ENCODE measurements around the gene FAF1. TPM values are rescaled to one million over a fixed set of nuclear protein-coding genes. Genes with fewer than 3 reads are reported as not detected.

The FAF1 gene
- total RNA-seq, 1 experiment from 2014 or later, result 112 TPM

GRCh38 chr1:50591598-50591997 lies 368.5 kb downstream of the FAF1 start:
- no peaks in the 10 kb centered on the region for H3K79me2 ChIP-seq (ENCODE audit: low read length)
- no peaks in the 10 kb centered on the region for H3K9me2 ChIP-seq (replicated peaks; ENCODE audit: insufficient read depth, low read length)
- no peak overlapping the region for H2AFZ ChIP-seq (ENCODE audit: low read length)
- H3K4me2 ChIP-seq (ENCODE audit: low read depth, low read length, poor library complexity, severe bottlenecking), result no peak overlapping the region
- no peaks in the 10 kb centered on the region for H3K36me3 ChIP-seq (ENCODE audit: insufficient read depth, low read length)
- H3K27me3 ChIP-seq (ENCODE audit: low read length), result no peaks in the 10 kb centered on the region
- H3K9me3 ChIP-seq (ENCODE audit: low read length), result no peaks in the 10 kb centered on the region
- no peaks in the 10 kb centered on the region for H4K20me1 ChIP-seq (ENCODE audit: insufficient read depth, low read depth, low read length)
- H3K4me3 ChIP-seq (ENCODE audit: low read length), result no peak overlapping the region
- no peak overlapping the region for H3K27ac ChIP-seq (ENCODE audit: low read length)
- no peak overlapping the region for H3K9ac ChIP-seq (ENCODE audit: low read length)
- no peak for DNase-seq
- no peaks in the 10 kb centered on the region; the same call in 1 of the 2 replicates for H3K4me1 ChIP-seq (ENCODE audit: low read length)

GRCh38 chr1:50582346-50582745 lies 377.7 kb downstream of the FAF1 start:
- no peak overlapping the region for H2AFZ ChIP-seq (ENCODE audit: low read length)
- no peaks in the 10 kb centered on the region for H3K4me1 ChIP-seq (ENCODE audit: low read length)
- peaks cover 7% of the 10 kb centered on the region; the same call in 1 of the 2 replicates for H3K36me3 ChIP-seq (ENCODE audit: insufficient read depth, low read length)
- H3K9me2 ChIP-seq (replicated peaks; ENCODE audit: insufficient read depth, low read length), result 0 out of 2 replicates have a peak, but pooled peaks cover 5% of the 10 kb centered on the region
- H3K4me2 ChIP-seq (ENCODE audit: low read depth, low read length, poor library complexity, severe bottlenecking), result no peak overlapping the region
- no peaks in the 10 kb centered on the region for H3K9me3 ChIP-seq (ENCODE audit: low read length)
- no peak for DNase-seq
- no peak overlapping the region for H3K9ac ChIP-seq (ENCODE audit: low read length)
- 0 out of 2 replicates have a peak, but pooled peaks cover 6% of the 10 kb centered on the region for H3K79me2 ChIP-seq (ENCODE audit: low read length)
- no peak overlapping the region for H3K27ac ChIP-seq (ENCODE audit: low read length)
- H3K27me3 ChIP-seq (ENCODE audit: low read length), result no peaks in the 10 kb centered on the region
- no peak overlapping the region for H3K4me3 ChIP-seq (ENCODE audit: low read length)
- H4K20me1 ChIP-seq (ENCODE audit: insufficient read depth, low read depth, low read length), result no peaks in the 10 kb centered on the region

GRCh38 chr1:50570066-50570468 lies 390.0 kb downstream of the FAF1 start:
- Histone ChIP-seq H3K4me2 (ENCODE audit: low read depth, low read length, poor library complexity, severe bottlenecking) (no peak overlapping the region), H3K4me1 (ENCODE audit: low read length) (no peaks in the 10 kb centered on the region), H4K20me1 (ENCODE audit: insufficient read depth, low read depth, low read length) (no peaks in the 10 kb centered on the region), H3K4me3 (ENCODE audit: low read length) (no peak overlapping the region), H2AFZ (ENCODE audit: low read length) (no peak overlapping the region), H3K9me3 (ENCODE audit: low read length) (no peaks in the 10 kb centered on the region), H3K36me3 (ENCODE audit: insufficient read depth, low read length) (peaks cover 3% of the 10 kb centered on the region; the same call in 1 of the 2 replicates), H3K9me2 (replicated peaks; ENCODE audit: insufficient read depth, low read length) (no peaks in the 10 kb centered on the region), H3K27ac (ENCODE audit: low read length) (no peak overlapping the region), H3K9ac (ENCODE audit: low read length) (no peak overlapping the region), H3K79me2 (ENCODE audit: low read length) (no peaks in the 10 kb centered on the region), H3K27me3 (ENCODE audit: low read length) (no peaks in the 10 kb centered on the region)
- DNase-seq, result no peak

- no peaks in the 10 kb centered on the region for H3K9me2 ChIP-seq (replicated peaks; ENCODE audit: insufficient read depth, low read length)
- no peak overlapping the region for H2AFZ ChIP-seq (ENCODE audit: low read length)
- no peaks in the 10 kb centered on the region for H3K9me3 ChIP-seq (ENCODE audit: low read length)
- H3K4me3 ChIP-seq (ENCODE audit: low read length), result no peak overlapping the region
- H3K4me2 ChIP-seq (ENCODE audit: low read depth, low read length, poor library complexity, severe bottlenecking), result no peak overlapping the region
- H3K36me3 ChIP-seq (ENCODE audit: insufficient read depth, low read length), result peaks cover 5% of the 10 kb centered on the region; the same call in 1 of the 2 replicates
- no peaks in the 10 kb centered on the region for H3K27me3 ChIP-seq (ENCODE audit: low read length)
- H3K9ac ChIP-seq (ENCODE audit: low read length), result no peak overlapping the region
- H3K4me1 ChIP-seq (ENCODE audit: low read length), result no peaks in the 10 kb centered on the region
- DNase-seq, result no peak
- H3K79me2 ChIP-seq (ENCODE audit: low read length), result no peaks in the 10 kb centered on the region
- H4K20me1 ChIP-seq (ENCODE audit: insufficient read depth, low read depth, low read length), result no peaks in the 10 kb centered on the region
- no peak overlapping the region for H3K27ac ChIP-seq (ENCODE audit: low read length)
Observed at GRCh38 chr1:50568782-50569181, 391.3 kb downstream of the FAF1 start.

- H3K9me3 ChIP-seq (ENCODE audit: low read length), result no peaks in the 10 kb centered on the region
- no peak overlapping the region for H2AFZ ChIP-seq (ENCODE audit: low read length)
- H3K9ac ChIP-seq (ENCODE audit: low read length), result no peak overlapping the region
- no peak for DNase-seq
- no peak overlapping the region for H3K4me2 ChIP-seq (ENCODE audit: low read depth, low read length, poor library complexity, severe bottlenecking)
- H4K20me1 ChIP-seq (ENCODE audit: insufficient read depth, low read depth, low read length), result no peaks in the 10 kb centered on the region
- H3K4me1 ChIP-seq (ENCODE audit: low read length), result no peaks in the 10 kb centered on the region
- no peak overlapping the region for H3K27ac ChIP-seq (ENCODE audit: low read length)
- no peaks in the 10 kb centered on the region for H3K27me3 ChIP-seq (ENCODE audit: low read length)
- peaks cover 5% of the 10 kb centered on the region; the same call in 1 of the 2 replicates for H3K36me3 ChIP-seq (ENCODE audit: insufficient read depth, low read length)
- H3K9me2 ChIP-seq (replicated peaks; ENCODE audit: insufficient read depth, low read length), result no peaks in the 10 kb centered on the region
- no peaks in the 10 kb centered on the region for H3K79me2 ChIP-seq (ENCODE audit: low read length)
- no peak overlapping the region for H3K4me3 ChIP-seq (ENCODE audit: low read length)
Observed at GRCh38 chr1:50566405-50566804, 393.7 kb downstream of the FAF1 start.

- H3K4me3 ChIP-seq (ENCODE audit: low read length), result no peak overlapping the region
- H3K4me2 ChIP-seq (ENCODE audit: low read depth, low read length, poor library complexity, severe bottlenecking), result no peak overlapping the region
- no peak overlapping the region for H3K9ac ChIP-seq (ENCODE audit: low read length)
- no peaks in the 10 kb centered on the region for H3K27me3 ChIP-seq (ENCODE audit: low read length)
- peaks cover 16% of the 10 kb centered on the region; the same call in 1 of the 2 replicates for H3K36me3 ChIP-seq (ENCODE audit: insufficient read depth, low read length)
- H3K79me2 ChIP-seq (ENCODE audit: low read length), result no peaks in the 10 kb centered on the region
- H3K27ac ChIP-seq (ENCODE audit: low read length), result no peak overlapping the region
- no peaks in the 10 kb centered on the region for H3K4me1 ChIP-seq (ENCODE audit: low read length)
- H4K20me1 ChIP-seq (ENCODE audit: insufficient read depth, low read depth, low read length), result no peaks in the 10 kb centered on the region
- no peaks in the 10 kb centered on the region for H3K9me2 ChIP-seq (replicated peaks; ENCODE audit: insufficient read depth, low read length)
- no peak overlapping the region for H2AFZ ChIP-seq (ENCODE audit: low read length)
- no peak for DNase-seq
- H3K9me3 ChIP-seq (ENCODE audit: low read length), result no peaks in the 10 kb centered on the region
Observed at GRCh38 chr1:50564417-50564816, 395.6 kb downstream of the FAF1 start.

- Histone ChIP-seq H3K9me2 (replicated peaks; ENCODE audit: insufficient read depth, low read length) (no peaks in the 10 kb centered on the region), H3K27ac (ENCODE audit: low read length) (no peak overlapping the region), H3K4me1 (ENCODE audit: low read length) (no peaks in the 10 kb centered on the region), H3K79me2 (ENCODE audit: low read length) (no peaks in the 10 kb centered on the region), H3K9ac (ENCODE audit: low read length) (no peak overlapping the region), H2AFZ (ENCODE audit: low read length) (no peak overlapping the region), H3K36me3 (ENCODE audit: insufficient read depth, low read length) (peaks cover 16% of the 10 kb centered on the region; the same call in 1 of the 2 replicates), H3K9me3 (ENCODE audit: low read length) (no peaks in the 10 kb centered on the region), H3K4me3 (ENCODE audit: low read length) (no peak overlapping the region), H4K20me1 (ENCODE audit: insufficient read depth, low read depth, low read length) (no peaks in the 10 kb centered on the region), H3K27me3 (ENCODE audit: low read length) (no peaks in the 10 kb centered on the region), H3K4me2 (ENCODE audit: low read depth, low read length, poor library complexity, severe bottlenecking) (no peak overlapping the region)
- no peak for DNase-seq
Observed at GRCh38 chr1:50562106-50562505, 398.0 kb downstream of the FAF1 start.

GRCh38 chr1:50559421-50559820 lies 400.6 kb downstream of the FAF1 start:
- Histone ChIP-seq H3K4me2 (ENCODE audit: low read depth, low read length, poor library complexity, severe bottlenecking) (no peak overlapping the region), H3K9me3 (ENCODE audit: low read length) (no peaks in the 10 kb centered on the region), H3K4me1 (ENCODE audit: low read length) (no peaks in the 10 kb centered on the region), H3K4me3 (ENCODE audit: low read length) (no peak overlapping the region), H3K27ac (ENCODE audit: low read length) (no peak overlapping the region), H3K27me3 (ENCODE audit: low read length) (no peaks in the 10 kb centered on the region), H3K36me3 (ENCODE audit: insufficient read depth, low read length) (peaks cover 13% of the 10 kb centered on the region; the same call in 1 of the 2 replicates), H4K20me1 (ENCODE audit: insufficient read depth, low read depth, low read length) (no peaks in the 10 kb centered on the region), H3K9ac (ENCODE audit: low read length) (no peak overlapping the region), H3K9me2 (replicated peaks; ENCODE audit: insufficient read depth, low read length) (no peaks in the 10 kb centered on the region), H2AFZ (ENCODE audit: low read length) (no peak overlapping the region), H3K79me2 (ENCODE audit: low read length) (0 out of 2 replicates have a peak, but pooled peaks cover 6% of the 10 kb centered on the region)
- no peak for DNase-seq

Measured in Karpas-422 (cell line).